GM12891 (cell line): ENCODE measurements around the gene SLC27A1.
"Not testable (repeated sequence)": the region's sequence is repeated elsewhere in the genome, so short reads cannot be mapped to it uniquely, and the experiment has no call there.

Experiments used
- DNase-seq: peaks from one replicate; pipeline ENCODE4 v3.0.0; 2011; ENCODE audit warnings: low spot score; ENCODE audit not compliant: insufficient read length
- FAIRE-seq: peaks from 2 replicates; lab custom pipeline; 2011; peaks lifted over from hg19 to GRCh38; lab: Jason Lieb, UNC
- PAX5 ChIP-seq: IDR thresholded peaks from 2 replicates; pipeline ENCODE4 v1.6.1; 2011; ENCODE audit warnings: low read length, moderate library complexity, mild to moderate bottlenecking; ENCODE audit not compliant: insufficient read depth, severe bottlenecking
- POLR2A ChIP-seq: IDR thresholded peaks from 2 replicates; pipeline ENCODE4 v1.6.1; 2011; ENCODE audit warnings: low read depth, low read length, control low read depth
- POLR2AphosphoS5 ChIP-seq: IDR thresholded peaks from 2 replicates; pipeline ENCODE4 v1.6.1; 2011; ENCODE audit warnings: low read depth, low read length, control low read depth
- POU2F2 ChIP-seq: IDR thresholded peaks from 2 replicates; pipeline ENCODE4 v1.6.1; 2011; ENCODE audit warnings: low read depth, mild to moderate bottlenecking, control low read depth, low read length, moderate library complexity
- SPI1 ChIP-seq: IDR thresholded peaks from 2 replicates; pipeline ENCODE4 v1.6.1; 2011; ENCODE audit warnings: low read depth, low read length, control low read depth
- TAF1 ChIP-seq: IDR thresholded peaks from 2 replicates; pipeline ENCODE4 v1.6.1; 2011; ENCODE audit warnings: low read depth, low read length, control low read depth

The SLC27A1 gene

DNA sequence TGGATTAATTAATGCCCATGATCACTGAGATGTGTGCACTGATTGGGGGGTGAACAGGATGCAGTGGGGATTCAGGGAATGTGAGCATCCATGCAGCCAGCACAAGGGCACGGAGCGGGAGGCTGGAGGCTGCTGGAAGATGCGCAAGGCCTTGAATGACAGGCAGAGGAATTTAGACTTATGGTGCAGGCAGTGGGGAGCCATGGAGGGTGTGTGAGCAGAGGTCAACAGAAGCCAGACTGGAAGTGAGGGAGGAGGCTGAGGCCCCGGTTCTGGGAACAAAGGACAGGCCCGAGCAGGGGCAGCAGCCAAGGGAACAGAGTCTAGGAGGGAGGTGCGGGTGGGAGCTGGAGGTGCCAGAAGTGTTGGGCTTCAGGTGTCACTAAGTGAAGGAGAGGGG is 77.8 kb downstream of the SLC27A1 start:
- FAIRE-seq = no peak
- DNase-seq = no peak

DNA sequence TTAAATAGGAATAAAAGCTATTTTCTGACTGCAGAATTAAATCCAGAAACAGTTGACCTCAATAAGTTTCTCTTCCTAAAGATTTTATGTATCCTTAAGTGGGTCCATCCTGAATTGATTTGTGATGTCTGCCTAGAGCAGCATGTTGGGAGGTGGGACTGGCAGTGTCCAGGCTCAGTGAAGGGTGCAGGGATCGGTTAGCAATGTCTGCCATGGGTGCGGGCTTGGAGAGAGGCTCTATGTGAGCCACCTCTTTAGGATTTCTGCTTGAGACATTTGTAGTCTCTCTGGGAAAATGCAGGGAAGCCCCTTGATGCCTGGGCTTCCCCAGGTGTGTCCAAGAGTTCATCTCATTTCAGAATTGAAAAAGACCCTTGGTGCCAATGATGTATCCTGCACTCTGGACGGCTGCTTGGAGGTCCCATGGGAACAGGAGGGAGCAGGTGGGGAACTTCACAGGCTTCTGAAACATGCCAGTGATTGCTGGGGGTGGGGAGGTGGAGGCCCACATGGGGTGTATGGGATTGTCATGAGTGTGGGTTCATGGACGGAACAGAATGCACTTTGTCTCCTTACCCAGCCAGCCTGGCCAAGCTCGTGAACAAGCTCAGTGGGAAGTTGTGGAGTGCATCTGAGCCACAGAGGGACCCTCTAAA is 78.9 kb downstream of the SLC27A1 start:
- FAIRE-seq = no peak
- no peak for DNase-seq
- TF ChIP-seq PAX5 = no peak
- TF ChIP-seq POU2F2 = no peak
- no peak for TF ChIP-seq POLR2AphosphoS5
- TF ChIP-seq POLR2A = no peak

More for the DNA sequence above, 77.8 kb downstream of the SLC27A1 start:
- no peak for TF ChIP-seq PAX5
- TF ChIP-seq SPI1 = no peak
- no peak for TF ChIP-seq POU2F2
- TF ChIP-seq TAF1 = no peak
- no peak for TF ChIP-seq POLR2AphosphoS5
- no peak for TF ChIP-seq POLR2A

DNA sequence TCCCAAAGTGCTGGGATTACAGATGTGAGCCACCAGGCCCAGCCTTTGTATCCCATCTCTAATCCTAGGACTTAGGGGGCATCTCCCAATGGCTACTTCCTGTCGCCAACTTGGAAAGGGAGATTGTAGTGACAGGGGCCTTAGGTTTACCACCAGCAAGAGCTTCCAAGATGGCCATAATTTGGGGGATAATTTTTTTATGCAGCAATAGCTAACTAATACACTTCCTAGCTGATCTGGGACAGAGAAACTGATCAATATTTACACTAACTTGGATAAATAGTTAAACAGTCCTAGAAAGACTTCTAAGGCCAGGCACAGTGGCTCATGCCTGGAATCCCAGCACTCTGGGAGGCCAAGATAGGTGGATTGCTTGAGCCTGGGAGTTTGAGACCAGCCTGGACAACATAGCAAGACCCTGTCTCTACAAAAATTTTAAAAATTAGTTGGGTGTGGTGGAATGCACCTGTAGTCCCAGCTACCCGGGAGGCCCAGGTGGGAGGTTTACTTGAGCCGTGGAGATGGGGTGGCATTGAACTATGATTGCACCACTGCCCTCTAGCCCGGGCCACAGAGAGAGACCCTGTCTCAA is 79.8 kb downstream of the SLC27A1 start:
- DNase-seq = no peak
- no peak for FAIRE-seq
- TF ChIP-seq TAF1 = no peak
- TF ChIP-seq POLR2AphosphoS5 = no peak
- TF ChIP-seq POLR2A = no peak
- no peak for TF ChIP-seq PAX5
- no peak for TF ChIP-seq POU2F2
- no peak for TF ChIP-seq SPI1

DNA sequence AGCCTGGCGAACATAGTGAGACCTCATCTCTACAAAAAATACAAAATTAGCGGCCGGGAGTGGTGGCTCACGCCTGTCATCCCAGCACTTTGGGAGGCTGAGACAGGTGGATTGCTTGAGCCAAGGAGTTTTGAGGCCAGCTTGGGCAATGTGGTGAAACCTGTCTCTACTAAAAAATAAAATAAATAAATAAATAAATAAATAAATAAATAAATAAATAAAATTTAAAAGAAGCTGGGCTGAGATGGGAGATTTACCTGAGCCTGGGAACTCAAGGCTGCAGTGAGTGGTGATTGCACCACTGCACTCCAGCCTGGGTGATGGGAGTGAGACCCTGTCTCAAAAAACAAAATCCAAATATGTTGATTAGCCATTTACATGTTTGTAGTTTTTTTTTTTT is 82.4 kb downstream of the SLC27A1 start:
- DNase-seq, FAIRE-seq: not testable (repeated sequence)

DNA sequence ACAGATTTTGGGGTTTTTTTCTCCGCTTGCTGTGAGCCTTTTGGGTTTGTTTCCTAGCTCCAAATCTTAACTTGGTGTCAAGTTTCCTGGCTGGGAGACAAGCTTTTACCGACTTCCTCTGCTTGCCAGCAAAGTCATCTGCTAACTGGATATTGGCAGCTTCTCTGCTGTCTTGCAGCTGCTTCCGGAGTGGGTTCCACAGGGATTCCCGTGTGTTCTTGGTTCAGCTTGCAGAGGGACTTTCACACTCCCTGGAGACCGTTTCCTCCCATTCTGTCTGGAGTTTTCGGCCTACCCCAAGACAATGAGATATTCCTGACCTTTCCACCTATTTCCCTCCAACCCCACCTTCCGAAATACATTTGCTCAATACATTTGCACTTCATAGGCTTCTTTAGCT is 82.9 kb downstream of the SLC27A1 start:
- DNase-seq = no peak
- TF ChIP-seq TAF1 (no peak), POLR2AphosphoS5 (no peak), SPI1 (no peak), POU2F2 (no peak), POLR2A (no peak), PAX5 (no peak)
- FAIRE-seq = no peak

DNA sequence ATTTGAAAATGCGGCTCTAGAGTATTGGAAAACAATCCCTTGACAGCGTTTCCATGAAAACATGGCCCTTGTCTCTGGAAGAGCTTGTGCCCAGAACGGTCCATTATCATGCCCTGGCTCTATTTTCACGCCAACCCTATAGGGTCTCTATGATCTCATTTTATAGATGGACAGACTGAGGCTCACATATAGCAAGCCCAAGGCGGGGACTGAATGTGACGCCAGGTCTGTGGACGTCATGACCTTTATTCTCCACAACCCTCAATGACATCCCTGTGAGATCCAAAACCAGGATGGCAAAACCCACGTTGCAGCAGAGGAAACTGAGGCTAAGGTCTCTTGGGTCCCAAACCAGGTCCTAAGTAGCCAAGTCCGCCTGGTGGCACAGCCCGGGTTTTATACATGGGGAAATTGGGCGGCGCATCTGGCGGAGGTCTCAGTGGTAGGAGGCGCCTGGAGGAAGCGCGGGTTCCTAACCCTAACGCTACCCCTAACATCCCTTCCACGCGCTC is 84.7 kb downstream of the SLC27A1 start:
- no peak for TF ChIP-seq POLR2A
- TF ChIP-seq TAF1 = no peak
- TF ChIP-seq POU2F2 = no peak
- TF ChIP-seq POLR2AphosphoS5 = no peak
- no peak for TF ChIP-seq PAX5
- TF ChIP-seq SPI1 = no peak
- FAIRE-seq (no peak), DNase-seq (no peak)

DNA sequence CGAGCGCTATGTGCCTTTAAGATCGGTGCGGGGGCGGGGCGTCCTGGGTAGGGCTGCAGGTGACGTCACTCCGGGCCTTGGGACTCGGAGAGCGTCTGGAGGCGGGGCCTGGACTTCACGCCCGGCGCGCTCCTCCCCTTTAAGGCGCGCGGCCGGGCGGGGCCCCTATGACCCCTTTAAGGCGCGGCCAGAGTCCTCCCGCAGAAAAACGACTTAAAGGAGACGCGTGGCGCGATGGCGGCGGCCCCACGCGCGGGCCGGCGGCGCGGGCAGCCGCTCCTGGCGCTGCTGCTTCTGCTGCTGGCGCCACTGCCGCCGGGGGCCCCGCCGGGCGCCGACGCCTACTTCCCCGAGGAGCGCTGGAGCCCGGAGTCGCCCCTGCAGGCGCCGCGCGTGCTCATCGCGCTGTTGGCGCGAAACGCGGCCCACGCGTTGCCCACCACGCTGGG is 85.2 kb downstream of the SLC27A1 start, which contains the start of gene COLGALT1:
COLGALT1 (plus strand) TSS at position 170 of the 449 bp plus-strand sequence; CDS start at position 235, 65 bp downstream.
- peak; percentile 91 for FAIRE-seq
- DNase-seq = peak; percentile 96
- TF ChIP-seq POLR2A = no peak
- TF ChIP-seq SPI1 = no peak
